ENCODE results near the gene C15orf61. TPM values are rescaled to one million over a fixed set of nuclear protein-coding genes. Genes with fewer than 3 reads are reported as not detected.

Gene C15orf61
- total RNA-seq, 2 donors from 2014 or later, result 13.6 to 15.0 TPM

DNA sequence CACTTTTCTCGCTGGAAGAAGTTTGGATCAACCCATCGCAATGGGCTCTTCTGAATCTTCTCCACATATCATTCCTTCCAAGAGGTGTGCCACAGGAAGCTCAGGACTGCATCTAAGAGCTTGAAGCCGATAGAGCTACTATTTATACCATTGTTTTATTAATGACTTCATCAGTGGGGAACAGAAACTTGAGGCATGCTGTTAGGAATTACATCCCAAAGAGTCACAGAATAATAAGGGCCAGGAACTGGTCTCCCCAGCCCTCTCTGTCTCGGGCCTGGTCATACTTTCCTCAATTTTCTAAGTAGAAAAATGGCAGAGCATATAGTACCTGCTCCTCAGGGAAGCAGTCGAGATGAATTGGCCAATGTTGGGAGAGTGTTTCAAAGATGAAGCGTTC is 16.9 kb upstream of the C15orf61 start:
- no peaks in the 10 kb centered on the region for H3K36me3 ChIP-seq
- H3K4me1 ChIP-seq (replicated peaks), result no peaks in the 10 kb centered on the region
- WGBS, result 95% methylated on average over 6 of the region's 6 CpGs
- no peaks in the 10 kb centered on the region for H3K27me3 ChIP-seq (replicated peaks; ENCODE audit: insufficient read depth)
- no peak overlapping the region for H3K27ac ChIP-seq
- intact Hi-C loops (cut with DNase I), result no loop called here
- TF ChIP-seq POLR2A (IDR thresholded peaks at IDR 0.05) (no peak), POLR2AphosphoS5 (IDR thresholded peaks at IDR 0.05) (no peak)
- TF ChIP-seq, protein P1, sequence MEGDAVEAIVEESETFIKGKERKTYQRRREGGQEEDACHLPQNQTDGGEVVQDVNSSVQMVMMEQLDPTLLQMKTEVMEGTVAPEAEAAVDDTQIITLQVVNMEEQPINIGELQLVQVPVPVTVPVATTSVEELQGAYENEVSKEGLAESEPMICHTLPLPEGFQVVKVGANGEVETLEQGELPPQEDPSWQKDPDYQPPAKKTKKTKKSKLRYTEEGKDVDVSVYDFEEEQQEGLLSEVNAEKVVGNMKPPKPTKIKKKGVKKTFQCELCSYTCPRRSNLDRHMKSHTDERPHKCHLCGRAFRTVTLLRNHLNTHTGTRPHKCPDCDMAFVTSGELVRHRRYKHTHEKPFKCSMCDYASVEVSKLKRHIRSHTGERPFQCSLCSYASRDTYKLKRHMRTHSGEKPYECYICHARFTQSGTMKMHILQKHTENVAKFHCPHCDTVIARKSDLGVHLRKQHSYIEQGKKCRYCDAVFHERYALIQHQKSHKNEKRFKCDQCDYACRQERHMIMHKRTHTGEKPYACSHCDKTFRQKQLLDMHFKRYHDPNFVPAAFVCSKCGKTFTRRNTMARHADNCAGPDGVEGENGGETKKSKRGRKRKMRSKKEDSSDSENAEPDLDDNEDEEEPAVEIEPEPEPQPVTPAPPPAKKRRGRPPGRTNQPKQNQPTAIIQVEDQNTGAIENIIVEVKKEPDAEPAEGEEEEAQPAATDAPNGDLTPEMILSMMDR (IDR thresholded peaks at IDR 0.05), result no peak
- no peak overlapping the region for H3K4me3 ChIP-seq
- H3K9me3 ChIP-seq, result no peaks in the 10 kb centered on the region
- DNase-seq (ENCODE audit: low spot score), result no peak

DNA sequence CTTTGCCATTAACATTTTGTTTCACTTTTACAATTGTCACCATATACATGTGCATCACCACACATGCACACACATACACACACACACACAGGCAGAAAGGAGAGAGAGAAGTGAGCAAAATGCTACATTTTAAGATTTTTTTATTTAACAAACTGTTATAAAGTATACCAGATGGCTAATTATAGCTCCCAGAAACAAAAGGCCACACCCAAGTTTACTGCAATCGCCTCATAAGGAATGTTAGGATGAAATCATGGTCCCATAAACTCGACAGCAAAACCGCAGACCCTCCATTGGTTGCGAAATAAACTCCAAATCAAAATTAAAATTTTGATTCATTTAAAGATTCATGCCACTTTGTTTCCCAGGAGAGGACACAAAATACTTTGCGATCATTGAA is 16.1 kb upstream of the C15orf61 start:
- DNase-seq (ENCODE audit: low spot score), result no peak
- Histone ChIP-seq H3K9me3 (no peaks in the 10 kb centered on the region), H3K27me3 (replicated peaks; ENCODE audit: insufficient read depth) (no peaks in the 10 kb centered on the region), H3K36me3 (no peaks in the 10 kb centered on the region), H3K4me3 (no peak overlapping the region), H3K4me1 (replicated peaks) (no peaks in the 10 kb centered on the region), H3K27ac (no peak overlapping the region)
- 85% methylated on average over 5 of the region's 5 CpGs for WGBS
- intact Hi-C loops (cut with DNase I), result no loop called here
- TF ChIP-seq, protein P1 (IDR thresholded peaks at IDR 0.05), result no peak
- no peak for TF ChIP-seq POLR2A (IDR thresholded peaks at IDR 0.05)
- no peak for TF ChIP-seq POLR2AphosphoS5 (IDR thresholded peaks at IDR 0.05)

DNA sequence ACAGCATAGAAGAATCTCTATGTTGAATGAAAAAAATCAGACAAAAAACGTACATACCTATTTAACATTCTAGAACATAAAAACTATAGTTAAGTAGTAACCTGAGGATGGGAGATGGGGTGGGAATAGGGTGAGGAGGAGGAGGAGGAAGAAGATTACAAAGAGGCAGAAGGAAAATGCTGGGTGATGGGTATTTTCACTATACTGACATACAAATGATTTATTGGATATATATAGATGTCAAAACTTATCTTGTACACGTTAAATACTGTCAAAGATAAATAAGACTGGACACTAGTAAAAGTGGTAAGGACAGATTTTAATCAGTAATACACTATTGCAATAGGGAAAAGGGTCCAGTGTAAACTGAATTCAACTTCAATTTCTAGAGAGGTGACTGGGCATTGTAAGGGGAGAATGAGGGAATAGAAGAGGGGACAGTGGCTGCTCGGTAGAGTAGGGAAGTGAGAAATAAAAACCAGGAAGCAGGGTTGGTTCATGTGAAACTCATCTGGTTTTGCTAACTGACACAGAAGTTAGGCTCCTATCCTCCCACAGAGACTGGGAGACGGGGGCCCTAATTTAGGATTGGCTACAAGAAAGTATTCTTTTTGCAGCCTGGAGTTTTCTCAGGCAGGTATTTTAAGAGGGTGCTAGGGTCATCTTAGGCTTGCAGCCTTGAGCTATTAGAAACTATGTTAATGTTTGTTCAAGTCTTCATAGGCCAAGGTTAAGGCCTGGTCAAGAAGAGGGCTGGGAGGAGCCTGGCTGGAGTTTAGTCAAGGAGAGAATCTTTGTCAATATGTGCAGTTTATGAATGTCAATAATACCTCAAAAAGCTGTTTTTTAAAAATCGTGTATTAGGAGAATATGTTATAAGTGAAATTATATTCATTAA is 15.0 kb upstream of the C15orf61 start:
- Histone ChIP-seq H3K27me3 (replicated peaks; ENCODE audit: insufficient read depth) (no peaks in the 10 kb centered on the region), H3K9me3 (no peaks in the 10 kb centered on the region), H3K4me1 (replicated peaks) (no peaks in the 10 kb centered on the region), H3K36me3 (no peaks in the 10 kb centered on the region), H3K27ac (no peak overlapping the region), H3K4me3 (no peak overlapping the region)
- no peak for DNase-seq (ENCODE audit: low spot score)
- WGBS, result 64% methylated on average over 5 of the region's 5 CpGs
- TF ChIP-seq, protein P1 (IDR thresholded peaks at IDR 0.05), result no peak
- TF ChIP-seq POLR2AphosphoS5 (IDR thresholded peaks at IDR 0.05) (no peak), POLR2A (IDR thresholded peaks at IDR 0.05) (no peak)
- intact Hi-C loops (cut with DNase I), result no loop called here

DNA sequence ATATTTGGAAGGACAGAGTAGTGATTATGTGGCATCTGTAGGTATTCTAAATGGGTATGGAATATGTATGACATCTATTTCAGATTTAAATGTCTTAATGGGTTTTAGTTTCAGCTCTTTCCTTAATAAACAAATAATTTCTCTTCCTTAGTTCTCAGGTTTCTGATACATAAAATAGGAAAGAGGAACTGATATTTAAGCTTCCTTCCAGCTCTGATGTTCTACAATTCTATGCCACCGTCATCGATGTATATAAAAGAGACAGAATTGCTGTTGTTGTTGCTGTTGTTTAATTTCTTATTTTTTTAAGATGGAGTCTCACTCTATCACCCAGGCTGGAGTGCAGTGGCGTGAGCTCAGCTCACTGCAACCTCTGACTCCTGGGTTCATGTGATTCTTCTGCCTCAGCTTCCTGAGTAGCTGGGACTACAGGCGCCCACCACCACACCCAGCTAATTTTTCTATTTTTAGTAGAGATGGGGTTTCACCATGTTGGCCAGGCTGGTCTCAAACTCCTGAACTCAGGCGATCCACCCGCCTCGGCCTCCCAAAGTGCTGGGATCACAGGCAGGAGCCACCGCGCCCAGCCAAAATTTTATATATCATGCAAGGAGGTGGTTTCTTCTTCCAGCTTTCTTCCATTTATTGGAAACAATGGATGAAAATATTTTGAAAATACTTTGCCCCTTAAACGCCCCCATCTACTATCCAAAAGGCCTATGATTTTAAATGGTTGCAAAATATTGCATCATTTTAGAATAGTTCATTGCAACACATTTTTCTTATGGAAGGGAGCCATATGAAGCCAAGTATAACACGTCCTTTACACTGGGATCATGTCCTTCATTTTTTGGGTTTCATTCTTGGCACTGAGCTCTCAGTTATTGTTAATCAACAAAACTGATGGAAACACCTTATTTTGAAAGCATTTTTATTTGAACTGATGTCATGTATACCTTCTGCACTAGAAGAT is 13.9 kb upstream of the C15orf61 start:
- no peak for DNase-seq (ENCODE audit: low spot score)
- intact Hi-C loops (cut with DNase I), result no loop called here
- Histone ChIP-seq H3K4me3 (no peak overlapping the region), H3K36me3 (no peaks in the 10 kb centered on the region), H3K27ac (no peak overlapping the region), H3K9me3 (no peaks in the 10 kb centered on the region), H3K4me1 (replicated peaks) (no peaks in the 10 kb centered on the region), H3K27me3 (replicated peaks; ENCODE audit: insufficient read depth) (no peaks in the 10 kb centered on the region)
- 91% methylated on average over 11 of the region's 11 CpGs for WGBS
- TF ChIP-seq, protein P1 (IDR thresholded peaks at IDR 0.05), result no peak
- TF ChIP-seq POLR2A (IDR thresholded peaks at IDR 0.05), result no peak
- TF ChIP-seq POLR2AphosphoS5 (IDR thresholded peaks at IDR 0.05), result no peak
